ENCODE data around the gene ZFHX3. TPM values are rescaled to one million over a fixed set of nuclear protein-coding genes. Genes with fewer than 3 reads are reported as not detected.

The ZFHX3 gene
- total and polyA plus RNA-seq, 2 donors (not counting 3 experiments of a cell fraction or from before 2014, with no cell fraction given) = 3.7 to 18.8 TPM

- H3K79me2 ChIP-seq (ENCODE audit: control insufficient read depth, insufficient read depth, low read length) = peaks cover 45% of the 10 kb centered on the region
- TF ChIP-seq JUN (IDR thresholded peaks at IDR 0.05; ENCODE audit: borderline replicate concordance, insufficient read depth, insufficient read length, low read depth) = no peak
- TF ChIP-seq, protein P1, sequence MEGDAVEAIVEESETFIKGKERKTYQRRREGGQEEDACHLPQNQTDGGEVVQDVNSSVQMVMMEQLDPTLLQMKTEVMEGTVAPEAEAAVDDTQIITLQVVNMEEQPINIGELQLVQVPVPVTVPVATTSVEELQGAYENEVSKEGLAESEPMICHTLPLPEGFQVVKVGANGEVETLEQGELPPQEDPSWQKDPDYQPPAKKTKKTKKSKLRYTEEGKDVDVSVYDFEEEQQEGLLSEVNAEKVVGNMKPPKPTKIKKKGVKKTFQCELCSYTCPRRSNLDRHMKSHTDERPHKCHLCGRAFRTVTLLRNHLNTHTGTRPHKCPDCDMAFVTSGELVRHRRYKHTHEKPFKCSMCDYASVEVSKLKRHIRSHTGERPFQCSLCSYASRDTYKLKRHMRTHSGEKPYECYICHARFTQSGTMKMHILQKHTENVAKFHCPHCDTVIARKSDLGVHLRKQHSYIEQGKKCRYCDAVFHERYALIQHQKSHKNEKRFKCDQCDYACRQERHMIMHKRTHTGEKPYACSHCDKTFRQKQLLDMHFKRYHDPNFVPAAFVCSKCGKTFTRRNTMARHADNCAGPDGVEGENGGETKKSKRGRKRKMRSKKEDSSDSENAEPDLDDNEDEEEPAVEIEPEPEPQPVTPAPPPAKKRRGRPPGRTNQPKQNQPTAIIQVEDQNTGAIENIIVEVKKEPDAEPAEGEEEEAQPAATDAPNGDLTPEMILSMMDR (IDR thresholded peaks at IDR 0.05; ENCODE audit: extremely low read depth in 1 of 2, insufficient read depth in 1 of 2, low read depth in 1 of 2, low read length in 2 of 2) = no peak
- TF ChIP-seq POLR2A (IDR thresholded peaks at IDR 0.05; ENCODE audit: low read depth, low read length) = no peak
- H3K9ac ChIP-seq (replicated peaks; ENCODE audit: extremely low read depth, insufficient read depth, low read length) = peak overlapping the region; percentile 93
- dilution Hi-C loops (cut with MboI; ENCODE audit: extremely low pct_ligation_motif_present, low sequenced_read_pairs) = no loop called here
- no peaks in the 10 kb centered on the region for H3K9me1 ChIP-seq (replicated peaks; ENCODE audit: control insufficient read depth, extremely low read depth, insufficient read depth, low read length)
- H3K4me2 ChIP-seq (ENCODE audit: insufficient read depth, low read length) = peak overlapping the region; percentile 85
- H3K36me3 ChIP-seq (ENCODE audit: control insufficient read depth in 2 of 2, extremely low read depth in 1 of 2, insufficient read depth in 2 of 2, low read length in 2 of 2) = no peaks in the 10 kb centered on the region
- ChIA-PET POLR2A (no interaction called here), CTCF (interaction anchor here (1.0 to 8.0 kb wide), 5 partner anchors 12 to 226 kb away, joined by 3 to 55 read pairs (median 8); no protein-coding TSS in a partner anchor)
- no peaks in the 10 kb centered on the region for H3K27me3 ChIP-seq (ENCODE audit: control insufficient read depth in 2 of 2, insufficient read depth in 2 of 2, low read length in 2 of 2)
- intact Hi-C loops (cut with micrococcal nuclease) = loop anchor here (1.0 to 10.0 kb wide), 5 partner anchors 8 to 764 kb away; no protein-coding TSS in a partner anchor
- peak; percentile 61 for DNase-seq (ENCODE audit: low read depth, low spot score)
- H2AFZ ChIP-seq (ENCODE audit: low read depth, low read length) = peak overlapping the region; percentile 64
- no peaks in the 10 kb centered on the region for H4K20me1 ChIP-seq (replicated peaks; ENCODE audit: control insufficient read depth, extremely low read depth, insufficient read depth, low read length)
- no TSS peak for BruUV-seq (replicated peaks)
- H3K4me1 ChIP-seq (ENCODE audit: control insufficient read depth, extremely low read depth, insufficient read depth, low read length) = peaks cover 59% of the 10 kb centered on the region
- no peaks in the 10 kb centered on the region for H3K9me3 ChIP-seq (replicated peaks; ENCODE audit: control insufficient read depth, insufficient read depth, low read length)
- peak overlapping the region; percentile 65 for H3K27ac ChIP-seq (ENCODE audit: insufficient read depth, low read depth, low read length)
- H3K4me3 ChIP-seq (replicated peaks in 1 of 3; ENCODE audit: insufficient read depth in 1 of 3, low read depth in 1 of 3, low read length in 3 of 3) = peak overlapping the region; percentile 49 to 98 (median 91)
- FAIRE-seq = peak; percentile 44
Measured at GRCh38 chr16:73058616-73059409, 10.9 kb upstream of the ZFHX3 start.

GRCh38 chr16:73058221-73058615 lies 10.3 kb upstream of the ZFHX3 start:
- H3K79me2 ChIP-seq (ENCODE audit: control insufficient read depth, insufficient read depth, low read length) = peaks cover 50% of the 10 kb centered on the region
- peak overlapping the region; percentile 38 for H2AFZ ChIP-seq (ENCODE audit: low read depth, low read length)
- H4K20me1 ChIP-seq (replicated peaks; ENCODE audit: control insufficient read depth, extremely low read depth, insufficient read depth, low read length) = no peaks in the 10 kb centered on the region
- no peak for FAIRE-seq
- ChIA-PET POLR2A (no interaction called here), CTCF (interaction anchor here (1.0 to 8.0 kb wide), 6 partner anchors 10 to 226 kb away, joined by 3 to 55 read pairs (median 8); no protein-coding TSS in a partner anchor)
- no peaks in the 10 kb centered on the region for H3K36me3 ChIP-seq (ENCODE audit: control insufficient read depth in 2 of 2, extremely low read depth in 1 of 2, insufficient read depth in 2 of 2, low read length in 2 of 2)
- H3K9me1 ChIP-seq (replicated peaks; ENCODE audit: control insufficient read depth, extremely low read depth, insufficient read depth, low read length) = no peaks in the 10 kb centered on the region
- H3K4me1 ChIP-seq (ENCODE audit: control insufficient read depth, extremely low read depth, insufficient read depth, low read length) = peaks cover 61% of the 10 kb centered on the region
- H3K9me3 ChIP-seq (replicated peaks; ENCODE audit: control insufficient read depth, insufficient read depth, low read length) = no peaks in the 10 kb centered on the region
- peak overlapping the region; percentile 65 for H3K27ac ChIP-seq (ENCODE audit: insufficient read depth, low read depth, low read length)
- intact Hi-C loops (cut with micrococcal nuclease) = loop anchor here (1.0 to 10.0 kb wide), 3 partner anchors 114 to 763 kb away; no protein-coding TSS in a partner anchor
- BruUV-seq (replicated peaks) = no TSS peak
- H3K4me3 ChIP-seq (replicated peaks in 1 of 3; ENCODE audit: insufficient read depth in 1 of 3, low read depth in 1 of 3, low read length in 3 of 3) = peak overlapping the region; percentile 35 to 94 (median 49)
- H3K4me2 ChIP-seq (ENCODE audit: insufficient read depth, low read length) = no peak overlapping the region
- TF ChIP-seq, protein P1 (IDR thresholded peaks at IDR 0.05; ENCODE audit: extremely low read depth in 1 of 2, insufficient read depth in 1 of 2, low read depth in 1 of 2, low read length in 2 of 2) = no peak
- TF ChIP-seq GATA2 (IDR thresholded peaks at IDR 0.05; ENCODE audit: insufficient read depth, insufficient read length, low read depth, low read length) (no peak), FOS (IDR thresholded peaks at IDR 0.05; ENCODE audit: borderline replicate concordance, insufficient read depth, low read length) (no peak), JUN (IDR thresholded peaks at IDR 0.05; ENCODE audit: borderline replicate concordance, insufficient read depth, insufficient read length, low read depth) (no peak), MYC (IDR thresholded peaks at IDR 0.05; ENCODE audit: low read depth, low read length) (no peak), POLR2AphosphoS5 (IDR thresholded peaks at IDR 0.05; ENCODE audit: insufficient read depth, low read depth, low read length) (no peak), EZH2 (IDR thresholded peaks at IDR 0.05; ENCODE audit: borderline replicate concordance, low read depth, low read length, severe bottlenecking) (no peak), POLR2A (IDR thresholded peaks at IDR 0.05; ENCODE audit: low read depth, low read length) (no peak)
- TF ChIP-seq, protein P2, sequence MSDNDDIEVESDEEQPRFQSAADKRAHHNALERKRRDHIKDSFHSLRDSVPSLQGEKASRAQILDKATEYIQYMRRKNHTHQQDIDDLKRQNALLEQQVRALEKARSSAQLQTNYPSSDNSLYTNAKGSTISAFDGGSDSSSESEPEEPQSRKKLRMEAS (IDR thresholded peaks at IDR 0.05; ENCODE audit: insufficient read depth, insufficient read length) = no peak
- no peaks in the 10 kb centered on the region for H3K27me3 ChIP-seq (ENCODE audit: control insufficient read depth in 2 of 2, insufficient read depth in 2 of 2, low read length in 2 of 2)
- dilution Hi-C loops (cut with MboI; ENCODE audit: extremely low pct_ligation_motif_present, low sequenced_read_pairs) = no loop called here
- H3K9ac ChIP-seq (replicated peaks; ENCODE audit: extremely low read depth, insufficient read depth, low read length) = peak overlapping the region; percentile 93
- DNase-seq (ENCODE audit: low read depth, low spot score) = peak; percentile 45

Data from endothelial cell of umbilical vein (primary cell).